ENCODE measurements around the gene SF3A1. TPM values are rescaled to one million over a fixed set of nuclear protein-coding genes. Genes with fewer than 3 reads are reported as not detected.

Gene SF3A1
- total and polyA plus RNA-seq, 4 donors, result 19.6 to 41.6 (median 23.9) TPM

DNA sequence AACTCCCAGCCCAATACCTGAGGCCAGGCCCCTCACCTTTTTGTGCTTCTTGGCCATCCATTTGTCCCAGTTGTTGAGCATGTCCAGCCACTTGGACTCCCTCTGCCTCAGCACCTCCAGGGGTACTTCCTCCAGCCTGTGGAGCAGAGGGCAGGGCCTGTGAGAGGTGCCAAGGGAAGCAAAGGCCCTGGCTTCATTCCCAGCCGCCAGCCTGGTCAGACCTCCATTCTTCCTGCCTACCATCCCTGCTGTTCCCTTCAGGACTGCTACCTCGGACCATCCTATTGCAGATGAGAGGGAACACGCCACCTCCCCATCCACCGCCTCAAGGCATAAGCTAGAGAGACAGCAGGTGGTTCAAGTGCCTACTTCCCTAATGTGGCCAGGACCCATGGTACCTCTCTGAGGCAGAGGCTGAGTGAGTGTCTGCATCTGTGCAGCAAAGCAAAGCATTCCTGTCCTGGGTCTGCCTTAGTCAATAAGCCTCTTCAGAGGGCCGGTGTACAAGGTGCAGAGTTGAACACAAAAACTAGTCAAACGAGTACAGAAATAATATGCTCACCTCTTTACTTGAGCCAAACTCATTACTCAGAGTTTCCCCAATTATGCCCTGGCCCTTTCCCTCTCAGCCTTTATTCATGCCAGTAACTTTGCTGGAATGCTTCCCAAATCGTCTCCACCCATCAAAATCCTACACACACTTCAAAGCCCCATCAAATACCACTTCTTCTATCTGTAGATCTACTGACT is 52.0 kb downstream of the SF3A1 start:
- DNase-seq (ENCODE audit: low spot score), result no peak
- no peaks in the 10 kb centered on the region for H3K9me3 ChIP-seq (ENCODE audit: control insufficient read depth in 4 of 4, low read length in 3 of 4)
- TF ChIP-seq, protein P1, sequence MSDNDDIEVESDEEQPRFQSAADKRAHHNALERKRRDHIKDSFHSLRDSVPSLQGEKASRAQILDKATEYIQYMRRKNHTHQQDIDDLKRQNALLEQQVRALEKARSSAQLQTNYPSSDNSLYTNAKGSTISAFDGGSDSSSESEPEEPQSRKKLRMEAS (IDR thresholded peaks at IDR 0.05), result no peak
- no peak for TF ChIP-seq TAF1 (conservative IDR thresholded peaks at IDR 0.05)
- TF ChIP-seq YY1 (IDR thresholded peaks at IDR 0.05), result no peak
- no peak for TF ChIP-seq JUND (IDR thresholded peaks at IDR 0.05)
- no peak for TF ChIP-seq HNF4A (conservative IDR thresholded peaks at IDR 0.05)
- TF ChIP-seq, protein P2, sequence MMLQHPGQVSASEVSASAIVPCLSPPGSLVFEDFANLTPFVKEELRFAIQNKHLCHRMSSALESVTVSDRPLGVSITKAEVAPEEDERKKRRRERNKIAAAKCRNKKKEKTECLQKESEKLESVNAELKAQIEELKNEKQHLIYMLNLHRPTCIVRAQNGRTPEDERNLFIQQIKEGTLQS (IDR thresholded peaks at IDR 0.05), result no peak
- TF ChIP-seq SP1 (IDR thresholded peaks at IDR 0.05), result no peak
- TF ChIP-seq FOXA2 (IDR thresholded peaks at IDR 0.05), result no peak
- no peak for TF ChIP-seq HNF4G (IDR thresholded peaks at IDR 0.05)
- TF ChIP-seq EGR1 (IDR thresholded peaks at IDR 0.05; ENCODE audit: low read depth in 2 of 2), result no peak
- no peak for TF ChIP-seq NR2F2 (IDR thresholded peaks at IDR 0.05)
- TF ChIP-seq RAD21 (IDR thresholded peaks at IDR 0.05), result no peak
- no peak for TF ChIP-seq FOXA1 (IDR thresholded peaks at IDR 0.05)
- TF ChIP-seq GABPA (IDR thresholded peaks at IDR 0.05 in 1 of 2, conservative IDR thresholded peaks at IDR 0.05 in 1 of 2), result no peak
- TF ChIP-seq, protein P3, sequence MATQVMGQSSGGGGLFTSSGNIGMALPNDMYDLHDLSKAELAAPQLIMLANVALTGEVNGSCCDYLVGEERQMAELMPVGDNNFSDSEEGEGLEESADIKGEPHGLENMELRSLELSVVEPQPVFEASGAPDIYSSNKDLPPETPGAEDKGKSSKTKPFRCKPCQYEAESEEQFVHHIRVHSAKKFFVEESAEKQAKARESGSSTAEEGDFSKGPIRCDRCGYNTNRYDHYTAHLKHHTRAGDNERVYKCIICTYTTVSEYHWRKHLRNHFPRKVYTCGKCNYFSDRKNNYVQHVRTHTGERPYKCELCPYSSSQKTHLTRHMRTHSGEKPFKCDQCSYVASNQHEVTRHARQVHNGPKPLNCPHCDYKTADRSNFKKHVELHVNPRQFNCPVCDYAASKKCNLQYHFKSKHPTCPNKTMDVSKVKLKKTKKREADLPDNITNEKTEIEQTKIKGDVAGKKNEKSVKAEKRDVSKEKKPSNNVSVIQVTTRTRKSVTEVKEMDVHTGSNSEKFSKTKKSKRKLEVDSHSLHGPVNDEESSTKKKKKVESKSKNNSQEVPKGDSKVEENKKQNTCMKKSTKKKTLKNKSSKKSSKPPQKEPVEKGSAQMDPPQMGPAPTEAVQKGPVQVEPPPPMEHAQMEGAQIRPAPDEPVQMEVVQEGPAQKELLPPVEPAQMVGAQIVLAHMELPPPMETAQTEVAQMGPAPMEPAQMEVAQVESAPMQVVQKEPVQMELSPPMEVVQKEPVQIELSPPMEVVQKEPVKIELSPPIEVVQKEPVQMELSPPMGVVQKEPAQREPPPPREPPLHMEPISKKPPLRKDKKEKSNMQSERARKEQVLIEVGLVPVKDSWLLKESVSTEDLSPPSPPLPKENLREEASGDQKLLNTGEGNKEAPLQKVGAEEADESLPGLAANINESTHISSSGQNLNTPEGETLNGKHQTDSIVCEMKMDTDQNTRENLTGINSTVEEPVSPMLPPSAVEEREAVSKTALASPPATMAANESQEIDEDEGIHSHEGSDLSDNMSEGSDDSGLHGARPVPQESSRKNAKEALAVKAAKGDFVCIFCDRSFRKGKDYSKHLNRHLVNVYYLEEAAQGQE (IDR thresholded peaks at IDR 0.05), result no peak
- TF ChIP-seq, protein P4, sequence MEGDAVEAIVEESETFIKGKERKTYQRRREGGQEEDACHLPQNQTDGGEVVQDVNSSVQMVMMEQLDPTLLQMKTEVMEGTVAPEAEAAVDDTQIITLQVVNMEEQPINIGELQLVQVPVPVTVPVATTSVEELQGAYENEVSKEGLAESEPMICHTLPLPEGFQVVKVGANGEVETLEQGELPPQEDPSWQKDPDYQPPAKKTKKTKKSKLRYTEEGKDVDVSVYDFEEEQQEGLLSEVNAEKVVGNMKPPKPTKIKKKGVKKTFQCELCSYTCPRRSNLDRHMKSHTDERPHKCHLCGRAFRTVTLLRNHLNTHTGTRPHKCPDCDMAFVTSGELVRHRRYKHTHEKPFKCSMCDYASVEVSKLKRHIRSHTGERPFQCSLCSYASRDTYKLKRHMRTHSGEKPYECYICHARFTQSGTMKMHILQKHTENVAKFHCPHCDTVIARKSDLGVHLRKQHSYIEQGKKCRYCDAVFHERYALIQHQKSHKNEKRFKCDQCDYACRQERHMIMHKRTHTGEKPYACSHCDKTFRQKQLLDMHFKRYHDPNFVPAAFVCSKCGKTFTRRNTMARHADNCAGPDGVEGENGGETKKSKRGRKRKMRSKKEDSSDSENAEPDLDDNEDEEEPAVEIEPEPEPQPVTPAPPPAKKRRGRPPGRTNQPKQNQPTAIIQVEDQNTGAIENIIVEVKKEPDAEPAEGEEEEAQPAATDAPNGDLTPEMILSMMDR (IDR thresholded peaks at IDR 0.05; ENCODE audit: low read depth, low read length, missing input control), result no peak
- TF ChIP-seq, protein P5, sequence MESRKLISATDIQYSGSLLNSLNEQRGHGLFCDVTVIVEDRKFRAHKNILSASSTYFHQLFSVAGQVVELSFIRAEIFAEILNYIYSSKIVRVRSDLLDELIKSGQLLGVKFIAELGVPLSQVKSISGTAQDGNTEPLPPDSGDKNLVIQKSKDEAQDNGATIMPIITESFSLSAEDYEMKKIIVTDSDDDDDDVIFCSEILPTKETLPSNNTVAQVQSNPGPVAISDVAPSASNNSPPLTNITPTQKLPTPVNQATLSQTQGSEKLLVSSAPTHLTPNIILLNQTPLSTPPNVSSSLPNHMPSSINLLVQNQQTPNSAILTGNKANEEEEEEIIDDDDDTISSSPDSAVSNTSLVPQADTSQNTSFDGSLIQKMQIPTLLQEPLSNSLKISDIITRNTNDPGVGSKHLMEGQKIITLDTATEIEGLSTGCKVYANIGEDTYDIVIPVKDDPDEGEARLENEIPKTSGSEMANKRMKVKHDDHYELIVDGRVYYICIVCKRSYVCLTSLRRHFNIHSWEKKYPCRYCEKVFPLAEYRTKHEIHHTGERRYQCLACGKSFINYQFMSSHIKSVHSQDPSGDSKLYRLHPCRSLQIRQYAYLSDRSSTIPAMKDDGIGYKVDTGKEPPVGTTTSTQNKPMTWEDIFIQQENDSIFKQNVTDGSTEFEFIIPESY (IDR thresholded peaks at IDR 0.05), result no peak
- no peak for TF ChIP-seq RXRA (IDR thresholded peaks at IDR 0.05)
- no peak overlapping the region for H3K4me3 ChIP-seq (ENCODE audit: low read depth in 1 of 3, low read length in 3 of 3)
- H3K36me3 ChIP-seq (ENCODE audit: control insufficient read depth in 4 of 4, insufficient read depth in 3 of 4, low read depth in 1 of 4, low read length in 3 of 4), result peaks cover 0 to 12% (median 7%) of the 10 kb centered on the region in 4 donors
- peaks cover 3 to 26% (median 16%) of the 10 kb centered on the region in 4 donors for H3K4me1 ChIP-seq (ENCODE audit: control insufficient read depth in 4 of 4, insufficient read depth in 4 of 4, low read length in 3 of 4)
- H3K9ac ChIP-seq (ENCODE audit: low read depth in 1 of 2, low read length in 2 of 2), result no peak overlapping the region
- 77% methylated on average over 7 of the region's 7 CpGs for WGBS
- H3K27ac ChIP-seq (ENCODE audit: low read depth in 1 of 2, low read length in 2 of 2), result peak overlapping the region in 1 of 2 donors; percentile 52
- no peaks in the 10 kb centered on the region for H3K27me3 ChIP-seq (ENCODE audit: control insufficient read depth in 4 of 4, insufficient read depth in 4 of 4, low read length in 3 of 4)

All from liver (tissue), 9 donors.